ENCODE data around the gene SEL1L3.

SEL1L3 gene

DNA sequence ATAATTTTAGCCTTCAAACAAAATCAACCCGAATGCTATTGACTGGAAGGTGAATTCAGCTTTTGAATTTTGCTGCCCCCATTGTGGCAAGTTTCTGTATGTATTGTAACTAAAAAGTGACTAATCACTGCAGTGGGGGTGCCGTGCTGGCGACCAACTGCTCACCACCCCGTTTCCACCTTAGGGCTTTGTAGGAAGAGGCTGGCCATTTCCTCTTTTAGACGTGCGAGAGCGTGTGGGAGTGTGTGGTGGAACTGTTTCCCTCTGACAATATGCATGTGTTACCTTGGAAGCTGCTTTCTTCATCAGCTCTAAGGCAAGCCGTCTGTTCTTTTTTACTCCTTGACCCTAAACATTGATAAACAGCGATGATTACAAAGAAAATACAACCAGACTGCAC lies 78.8 kb downstream of the SEL1L3 start:
- no peak for DNase-seq

DNA sequence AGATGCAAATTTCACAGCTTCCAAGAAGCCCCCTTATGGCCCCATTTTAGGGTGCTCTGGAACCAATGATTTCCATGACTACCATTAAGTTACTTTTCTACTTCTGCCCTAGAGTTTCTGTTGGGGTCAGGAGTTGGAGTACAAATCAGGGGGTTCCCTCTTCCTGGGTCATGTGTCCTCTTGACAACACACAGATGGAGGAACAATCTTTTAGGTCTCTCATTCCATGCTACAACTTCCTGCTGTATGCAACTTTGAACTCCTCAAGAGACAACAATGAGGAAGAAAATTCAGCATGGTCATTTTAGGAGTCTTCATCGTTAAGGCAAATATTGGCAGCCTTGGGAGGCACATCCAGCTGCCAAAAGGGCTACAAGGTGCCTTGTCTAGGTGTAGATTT lies 79.7 kb downstream of the SEL1L3 start:
- no peak for DNase-seq

DNA sequence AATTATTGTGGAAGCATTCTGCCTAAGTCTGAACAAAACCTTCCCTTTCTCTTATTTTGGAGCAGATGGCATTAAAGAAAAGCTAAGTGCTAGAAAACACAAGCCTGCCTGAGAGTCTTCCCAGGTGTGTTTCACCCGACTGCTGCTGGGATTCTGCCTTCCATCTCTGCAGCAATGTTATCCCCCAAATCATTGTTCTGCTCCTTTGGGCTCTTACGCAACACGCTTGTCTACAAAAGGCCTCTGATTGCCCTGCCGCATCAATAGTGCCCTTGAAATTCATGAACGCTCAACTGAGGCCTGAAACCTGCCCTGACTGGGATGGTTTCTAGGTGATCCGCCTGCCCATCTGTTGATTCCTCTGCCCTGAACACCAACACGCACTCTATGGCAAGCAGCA lies 80.3 kb downstream of the SEL1L3 start:
- DNase-seq = no peak

DNA sequence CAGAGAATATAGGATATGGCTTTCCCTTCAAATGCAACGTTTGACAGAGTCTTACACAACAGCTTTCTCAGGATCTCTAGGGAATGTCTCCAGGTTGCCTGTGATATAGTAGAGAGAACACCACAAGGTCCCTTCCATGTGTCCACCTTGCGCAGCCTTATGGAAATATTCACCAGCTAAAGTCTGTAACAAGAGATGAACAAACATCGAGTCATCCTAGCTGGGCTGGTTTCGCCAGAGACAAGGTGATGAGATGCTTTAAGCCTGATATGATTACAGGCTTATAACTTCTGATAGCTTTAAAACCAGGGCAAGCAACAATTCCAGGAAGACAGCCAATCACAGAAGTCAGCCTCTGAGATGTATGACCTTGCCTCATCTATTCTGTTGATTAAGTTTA lies 83.8 kb downstream of the SEL1L3 start:
- DNase-seq = no peak

GRCh38 chr4:25776795-25777194 lies 86.0 kb downstream of the SEL1L3 start:
- DNase-seq = no peak

- DNase-seq = no peak
Measured at GRCh38 chr4:25775166-25775565, 87.6 kb downstream of the SEL1L3 start.

GRCh38 chr4:25773358-25773757 lies 89.4 kb downstream of the SEL1L3 start:
- DNase-seq = no peak

DNA sequence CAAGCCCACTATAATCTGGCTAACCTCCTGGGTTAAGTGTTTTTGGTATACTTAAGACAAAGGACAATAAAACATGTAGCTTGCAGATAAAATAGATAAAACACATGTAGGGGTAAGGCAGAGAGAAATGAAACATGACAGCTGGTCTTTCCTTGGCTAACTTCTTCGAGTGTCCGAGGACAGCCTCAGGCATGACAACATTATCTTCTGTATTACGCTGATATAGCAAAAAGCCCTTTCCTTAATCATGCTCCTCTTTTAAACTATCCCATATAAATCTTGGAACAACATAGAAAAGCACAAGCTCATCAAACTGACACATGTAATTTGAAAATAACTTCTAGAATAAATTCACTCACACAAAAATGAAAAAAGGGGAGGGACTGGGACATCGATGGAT lies 91.1 kb downstream of the SEL1L3 start:
- DNase-seq = no peak

- DNase-seq = no peak
Measured at GRCh38 chr4:25770847-25771246, 91.9 kb downstream of the SEL1L3 start.

DNA sequence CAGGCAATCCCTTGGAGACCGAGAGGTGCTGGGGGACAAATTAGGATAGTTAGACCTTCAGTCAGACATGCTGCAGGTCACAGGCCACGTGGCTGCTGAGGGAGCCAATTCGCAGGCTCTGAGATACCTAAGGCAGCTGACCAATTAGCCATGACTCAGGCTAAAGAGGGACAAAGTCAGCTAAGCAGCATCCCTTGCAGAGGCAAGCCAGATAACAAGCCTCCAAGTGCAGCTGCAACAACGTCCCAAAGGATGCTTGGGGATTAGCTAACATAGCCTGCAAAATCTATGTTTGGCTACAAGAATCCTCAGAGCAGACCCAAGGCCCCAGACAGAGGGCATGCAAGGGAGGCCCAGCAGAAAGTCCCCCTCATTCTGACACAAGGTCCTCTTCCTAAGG lies 93.5 kb downstream of the SEL1L3 start:
- no peak for DNase-seq

- DNase-seq = peak; percentile 37
Measured at GRCh38 chr4:25767877-25768725, 94.7 kb downstream of the SEL1L3 start.

DNA sequence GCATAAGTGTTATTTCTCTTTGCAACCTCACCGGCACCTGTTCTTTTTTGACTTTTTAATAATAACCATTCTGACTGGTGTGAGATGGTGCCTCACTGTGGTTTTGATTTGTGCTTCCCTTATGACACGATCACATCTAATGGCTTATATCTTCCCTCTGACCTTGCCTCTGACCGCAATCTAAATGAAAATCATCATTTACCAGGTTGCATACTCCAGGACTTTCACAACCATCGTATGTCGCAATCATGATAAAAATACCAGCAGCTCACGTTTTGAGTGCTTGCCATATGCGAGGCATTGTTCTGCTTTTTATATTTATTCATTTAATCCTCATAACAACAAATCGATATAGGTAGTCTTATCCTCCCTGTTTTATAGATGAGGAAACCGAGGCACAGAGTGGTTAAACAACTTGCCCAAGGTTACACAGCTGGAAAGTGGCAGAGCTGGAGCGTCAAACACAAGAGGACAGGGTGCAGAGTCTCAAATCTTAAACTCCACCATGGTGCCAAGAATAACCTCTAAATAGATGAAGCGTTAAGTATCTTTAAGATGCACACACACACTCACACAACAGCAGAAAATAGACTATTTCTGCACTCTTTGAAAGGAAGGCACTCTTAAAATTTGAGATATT lies 102.2 kb downstream of the SEL1L3 start:
- no peak for DNase-seq

GRCh38 chr4:25760048-25760447 lies 102.7 kb downstream of the SEL1L3 start:
- DNase-seq = no peak

DNA sequence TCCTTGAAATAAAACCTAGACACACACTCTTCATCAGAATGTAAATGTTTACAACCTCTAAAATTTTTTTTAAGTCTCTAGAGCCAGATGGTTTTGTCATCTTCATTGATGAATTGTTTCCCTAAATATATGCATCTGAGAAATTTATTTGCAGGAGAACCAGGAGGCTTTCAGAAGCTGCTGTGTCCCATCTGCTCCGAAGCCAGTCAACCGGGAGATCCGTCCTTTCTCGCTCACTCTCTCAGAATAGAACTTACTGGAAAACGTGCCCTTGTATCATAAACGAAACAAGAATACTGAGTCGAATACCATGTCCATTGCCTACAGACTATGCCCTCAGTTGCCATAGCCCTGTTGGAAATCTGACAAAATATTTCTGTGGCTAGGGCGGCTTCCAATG lies 103.7 kb downstream of the SEL1L3 start:
- no peak for DNase-seq

GRCh38 chr4:25757452-25757851 lies 105.3 kb downstream of the SEL1L3 start:
- DNase-seq = no peak

DNA sequence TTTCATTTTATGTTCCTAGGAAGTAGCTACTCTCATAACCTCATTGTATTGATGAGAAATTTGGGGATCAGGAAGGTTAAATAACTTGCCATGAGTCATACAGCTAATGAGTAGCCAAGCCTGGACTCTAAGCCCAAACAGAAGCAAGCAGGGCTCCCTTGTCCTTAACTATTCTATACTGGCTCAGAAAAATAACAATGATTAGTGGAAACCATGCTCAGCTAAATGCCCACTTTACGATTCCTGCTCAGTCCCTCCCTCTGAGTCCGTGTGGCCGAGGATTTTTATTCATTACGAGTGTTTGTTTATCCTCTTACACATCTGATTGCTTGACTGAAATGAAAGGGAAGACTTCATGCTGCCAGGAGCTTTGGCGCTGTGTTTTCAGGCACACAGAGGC lies 106.3 kb downstream of the SEL1L3 start:
- no peak for DNase-seq

DNA sequence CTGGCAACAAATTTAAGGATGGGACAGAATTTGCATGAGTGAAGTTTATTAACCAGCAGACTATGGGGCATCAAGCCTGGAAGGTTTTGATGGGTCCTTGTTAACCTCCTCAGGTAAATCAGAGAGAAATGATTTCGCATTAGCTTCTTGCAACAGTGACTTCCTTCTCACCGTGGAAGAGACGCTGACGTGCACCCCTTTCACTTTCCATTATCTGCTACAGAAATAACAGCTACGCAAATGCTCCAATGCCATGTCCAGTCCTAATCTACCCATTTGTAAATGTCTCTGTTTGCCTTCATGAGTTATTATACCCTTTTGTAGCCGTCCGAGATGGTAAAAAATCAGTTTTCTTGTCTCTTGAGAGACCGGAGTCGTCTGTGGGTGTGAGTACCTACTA lies 106.9 kb downstream of the SEL1L3 start:
- no peak for DNase-seq

GRCh38 chr4:25753239-25753638 lies 109.5 kb downstream of the SEL1L3 start:
- DNase-seq = no peak

- no peak for DNase-seq
Measured at GRCh38 chr4:25750874-25751273, 111.9 kb downstream of the SEL1L3 start.

DNA sequence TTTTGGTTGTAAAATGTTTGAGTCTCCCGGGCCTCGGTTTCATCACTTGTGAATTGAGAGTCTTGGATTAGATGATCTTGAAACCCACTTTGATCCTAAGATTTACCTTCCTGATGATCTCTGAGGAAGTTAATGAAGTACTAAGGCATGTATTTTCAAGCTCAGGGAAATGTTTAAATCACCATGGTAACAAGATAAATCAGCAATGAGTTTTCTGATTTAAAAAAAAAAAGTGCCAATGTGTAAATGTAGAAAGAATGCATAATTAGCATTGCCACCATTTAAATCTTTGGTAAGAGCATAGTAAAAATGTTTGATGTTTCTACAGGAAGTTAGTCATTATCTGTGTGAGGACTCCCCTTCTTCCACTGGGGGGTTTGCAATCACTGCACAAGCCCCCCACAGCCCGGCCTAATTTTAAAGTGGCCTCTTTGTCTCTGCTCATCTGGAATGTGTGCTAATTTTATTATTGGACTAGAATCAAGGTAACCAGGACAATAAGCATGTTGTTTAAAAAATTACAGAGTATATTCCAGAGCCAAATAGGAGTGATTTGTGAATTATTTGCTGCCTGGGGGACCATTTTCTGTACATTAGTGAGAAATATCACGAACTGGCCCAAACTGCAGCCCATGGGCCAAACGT lies 113.5 kb downstream of the SEL1L3 start:
- no peak for DNase-seq

GRCh38 chr4:25743971-25744370 lies 118.8 kb downstream of the SEL1L3 start:
- no peak for DNase-seq

GRCh38 chr4:25729564-25729963 lies 133.2 kb downstream of the SEL1L3 start:
- no peak for DNase-seq

DNA sequence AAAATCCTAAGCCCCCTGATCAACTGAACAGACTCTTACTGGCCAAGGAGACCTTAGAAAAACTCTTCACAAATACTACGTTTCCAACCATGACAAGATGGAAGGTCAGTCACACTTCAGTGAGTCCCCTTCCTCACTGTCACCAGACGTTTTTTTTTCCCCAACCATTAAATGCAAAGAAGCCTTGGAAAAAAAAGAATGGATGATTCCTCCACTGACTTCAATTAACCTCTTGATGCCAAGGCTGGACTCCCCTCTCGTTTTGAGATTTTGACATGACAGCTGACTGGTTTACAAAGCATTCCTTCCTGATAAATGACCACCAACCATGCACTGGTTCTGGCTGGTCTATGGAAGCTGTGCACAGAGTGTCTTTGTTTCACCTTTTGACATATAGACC lies 133.9 kb downstream of the SEL1L3 start:
- DNase-seq = no peak
